Progenitor cell of endocrine pancreas (in vitro differentiated cells): ENCODE results near the gene NCBP1. TPM values are rescaled to one million over a fixed set of nuclear protein-coding genes. Genes with fewer than 3 reads are reported as not detected.

Experiments used
- DNase-seq: peaks from one replicate; pipeline ENCODE4 v3.0.0; 2021; ENCODE audit warnings: low spot score; ENCODE audit not compliant: unreplicated experiment
- H3K27ac Mint-ChIP-seq: 2 replicates; pipeline ENCODE4 v1.8.0; 2021; ENCODE audit warnings: mild to moderate bottlenecking, moderate library complexity, mixed read lengths
- H3K27me3 Mint-ChIP-seq: 2 replicates; pipeline ENCODE4 v1.8.0; 2021; ENCODE audit warnings: mixed read lengths
- H3K36me3 Mint-ChIP-seq: 2 replicates; pipeline ENCODE4 v1.8.0; 2022; ENCODE audit warnings: mixed read lengths; ENCODE audit not compliant: insufficient read depth
- H3K4me1 Mint-ChIP-seq: 2 replicates; pipeline ENCODE4 v1.8.0; 2021; ENCODE audit warnings: low read depth, mixed read lengths
- H3K4me3 Mint-ChIP-seq: 2 replicates; pipeline ENCODE4 v1.8.0; 2021; ENCODE audit warnings: low read depth, mild to moderate bottlenecking, moderate library complexity, mixed read lengths
- H3K9me3 Mint-ChIP-seq: 2 replicates; pipeline ENCODE4 v1.8.0; 2021; ENCODE audit warnings: low read depth, mixed read lengths
- CTCF ChIP-seq: fragments of 200-600 bp; sonication (generic); IDR thresholded peaks from one replicate; pipeline ENCODE4 v1.5.0; 2021; ENCODE audit warnings: antibody characterized with exemption, mild to moderate bottlenecking; ENCODE audit not compliant: unreplicated experiment
- total RNA-seq: library from RNA; stranded (reverse); gene quantifications from 2 replicates; pipeline ENCODE4 v1.2.1, GENCODE V29; 2021

NCBP1 gene
- total RNA-seq, 1 donor from 2014 or later = 55.7 TPM

- Mint-ChIP-seq H3K36me3 (peaks cover 3% of the 10 kb centered on the region), H3K4me1 (peaks cover 32% of the 10 kb centered on the region), H3K9me3 (no peaks in the 10 kb centered on the region), H3K4me3 (peak overlapping the region; percentile 85), H3K27ac (no peak overlapping the region), H3K27me3 (no peaks in the 10 kb centered on the region)
- no peak for DNase-seq
- no peak for TF ChIP-seq CTCF
Measured at GRCh38 chr9:97695390-97695789, 61.8 kb downstream of the NCBP1 start.

GRCh38 chr9:97695995-97696802 is 62.6 kb downstream of the NCBP1 start:
- DNase-seq = no peak
- TF ChIP-seq CTCF = no peak
- peak overlapping the region; percentile 85 for H3K4me3 Mint-ChIP-seq
- peak overlapping the region; percentile 90 for H3K27ac Mint-ChIP-seq
- H3K9me3 Mint-ChIP-seq = no peaks in the 10 kb centered on the region
- H3K27me3 Mint-ChIP-seq = no peaks in the 10 kb centered on the region
- peaks cover 2% of the 10 kb centered on the region for H3K36me3 Mint-ChIP-seq
- H3K4me1 Mint-ChIP-seq = peaks cover 32% of the 10 kb centered on the region

GRCh38 chr9:97696803-97697601 is 63.4 kb downstream of the NCBP1 start, which contains the start of gene XPA:
XPA (minus strand) TSS chr9:97697340; CDS start chr9:97697292, 48 bp downstream.
- Mint-ChIP-seq H3K4me1 (peaks cover 32% of the 10 kb centered on the region), H3K27ac (peak within 1 kb of the TSS; percentile 90), H3K4me3 (peak within 1 kb of the TSS; percentile 85), H3K27me3 (no peaks in the 10 kb centered on the region), H3K9me3 (no peaks in the 10 kb centered on the region), H3K36me3 (peaks cover 2% of the 10 kb centered on the region)
- TF ChIP-seq CTCF = no peak
- peak; percentile 98 for DNase-seq

GRCh38 chr9:97697837-97698236 is 64.2 kb downstream of the NCBP1 start:
- H3K36me3 Mint-ChIP-seq = no peaks in the 10 kb centered on the region

More at GRCh38 chr9:97697837-97698236, 64.2 kb downstream of the NCBP1 start:
- no peak for TF ChIP-seq CTCF
- Mint-ChIP-seq H3K9me3 (no peaks in the 10 kb centered on the region), H3K4me3 (peak overlapping the region; percentile 85), H3K27ac (peak overlapping the region; percentile 71), H3K4me1 (peaks cover 32% of the 10 kb centered on the region), H3K27me3 (no peaks in the 10 kb centered on the region)
- DNase-seq = no peak
